HepG2 (cell line): ENCODE measurements around the gene DDR2. TPM values are rescaled to one million over a fixed set of nuclear protein-coding genes. Genes with fewer than 3 reads are reported as not detected.

Source experiments
- ATAC-seq: fragments of 200-7000 bp; cut with Tn5 transposase; 3 replicates; pipeline ENCODE4 v1.9.1; 2020; ENCODE audit warnings: mild to moderate bottlenecking, moderate library complexity
- BruUV-seq: library from RNA; stranded (reverse); fragments of 400-500 nt; replicated peaks from 2 replicates; lab custom pipeline; 2021; lab: Mats Ljungman, UMichigan
- CTCF ChIA-PET: fragments of 300-600 bp; formaldehyde crosslinking; extraction: SDS; loops from one replicate; lab custom pipeline; 2021; ENCODE audit warnings: low total read pairs, inconsistent platforms, low intra/inter-chr PET ratio; lab: Yijun Ruan, JAX
- POLR2A ChIA-PET: fragments of 350-600 bp; sonication (Branson Sonifier 250); formaldehyde crosslinking; loops from one replicate; lab custom pipeline; 2020; ENCODE audit warnings: antibody characterized with exemption, inconsistent platforms; lab: Yijun Ruan, JAX
- DNase-seq: peaks from one replicate; pipeline ENCODE4 v3.0.0-alpha.2; 2015; ENCODE audit warnings: low spot score
- FAIRE-seq: peaks from 3 replicates; lab custom pipeline; 2011; peaks lifted over from hg19 to GRCh38; lab: Jason Lieb, UNC
- H2AFZ ChIP-seq: one replicate; pipeline ENCODE4 v1.6.1; 2011; ENCODE audit warnings: low read length, inconsistent platforms
- H3K27ac ChIP-seq: fragments of 300-600 bp; 3 replicates; pipeline ENCODE4 v1.8.0; 2011; ENCODE audit warnings: mixed run types, mild to moderate bottlenecking, mixed read lengths, low read length, inconsistent platforms; ENCODE audit not compliant: insufficient read depth; ENCODE audit errors: extremely low read length
- H3K27me3 ChIP-seq, 2 experiments: fragments of 200-600 bp in 1 of 2; 2 replicates in 1 of 2; 3 replicates in 1 of 2; pipeline versions ENCODE4 v1.6.0 to v1.8.0; 2011; ENCODE audit warnings: low read length in 2 of 2, mild to moderate bottlenecking in 2 of 2, moderate library complexity in 2 of 2, inconsistent platforms in 1 of 2; ENCODE audit not compliant: insufficient read depth in 2 of 2, control insufficient read depth in 1 of 2
- H3K36me3 ChIP-seq, 2 experiments: fragments of 200-600 bp in 1 of 2; replicated peaks in 1 of 2; 2 replicates in 1 of 2; 3 replicates in 1 of 2; pipeline versions ENCODE4 v1.5.1 to v1.8.0; 2011; ENCODE audit warnings: low read length in 2 of 2, inconsistent platforms in 1 of 2; ENCODE audit not compliant: insufficient read depth in 2 of 2, control insufficient read depth in 1 of 2
- H3K4me1 ChIP-seq: 2 replicates; pipeline ENCODE4 v1.5.1; 2012; ENCODE audit warnings: low read length, inconsistent platforms; ENCODE audit not compliant: insufficient read depth
- H3K4me2 ChIP-seq: 2 replicates; pipeline ENCODE4 v1.6.0; 2011; ENCODE audit warnings: low read depth, low read length, inconsistent platforms
- H3K4me3 ChIP-seq, 3 experiments: fragments of 200-600 bp in 1 of 3; sonication (generic), shearing (Covaris generic) in 1 of 3; replicated peaks in 1 of 3; 2 replicates each; pipeline ENCODE4 v1.5.1; 2011 to 2016; ENCODE audit warnings: low read length in 3 of 3, inconsistent platforms in 2 of 3, low read depth in 2 of 3, mild to moderate bottlenecking in 2 of 3, control low read depth in 1 of 3, mixed read lengths in 1 of 3; ENCODE audit not compliant: insufficient read depth in 1 of 3
- H3K79me2 ChIP-seq: one replicate; pipeline ENCODE4 v1.6.1; 2011; ENCODE audit warnings: low read length, inconsistent platforms; ENCODE audit not compliant: insufficient read depth
- H3K9ac ChIP-seq: 2 replicates; pipeline ENCODE4 v1.6.0; 2011; ENCODE audit warnings: mild to moderate bottlenecking, low read depth, low read length, inconsistent platforms; ENCODE audit not compliant: insufficient read depth
- H3K9me3 ChIP-seq: 2 replicates; pipeline ENCODE4 v1.5.1; 2012; ENCODE audit warnings: mild to moderate bottlenecking, low read length
- H4K20me1 ChIP-seq: 2 replicates; pipeline ENCODE4 v1.6.0; 2011; ENCODE audit warnings: inconsistent platforms, mild to moderate bottlenecking, low read length, moderate library complexity; ENCODE audit not compliant: insufficient read depth
- DMTF1 ChIP-seq: sonication (generic); formaldehyde crosslinking; IDR thresholded peaks from 2 replicates; pipeline ENCODE4 v1.4.0; 2020; ENCODE audit warnings: mild to moderate bottlenecking, missing genetic modification reagents
- FUBP1 ChIP-seq: sonication (generic); formaldehyde crosslinking; IDR thresholded peaks from 2 replicates; pipeline ENCODE4 v1.5.1; 2020; ENCODE audit warnings: missing genetic modification reagents, mild to moderate bottlenecking, borderline replicate concordance
- JARID2 ChIP-seq: sonication (generic); formaldehyde crosslinking; IDR thresholded peaks from 2 replicates; pipeline ENCODE4 v1.8.1; 2023; ENCODE audit warnings: missing genetic modification reagents, inconsistent platforms; ENCODE audit not compliant: insufficient replicate concordance
- SP1 ChIP-seq, 2 experiments: fragments of 450-650 bp in 1 of 2; sonication (generic) in 1 of 2; formaldehyde crosslinking in 1 of 2; IDR thresholded peaks; 2 replicates each; pipeline versions ENCODE4 v1.4.0 to v1.6.1; 2016 to 2020; ENCODE audit warnings: missing genetic modification reagents in 1 of 2
- U2AF2 ChIP-seq: fragments of 200-400 bp; formaldehyde crosslinking; IDR thresholded peaks from 2 replicates; pipeline ENCODE4 v1.6.1; 2017; ENCODE audit warnings: low read depth, mild to moderate bottlenecking, low read length
- ZMAT3 ChIP-seq: sonication (generic); formaldehyde crosslinking; conservative IDR thresholded peaks from 2 replicates; pipeline ENCODE4 v1.7.0; 2021; ENCODE audit warnings: missing genetic modification reagents
- WGBS: methylation state at CpG from one replicate; pipeline ENCODE4 v1.1.6; 2017; ENCODE audit warnings: low lambda C conversion rate; 5-methylcytosine and 5-hydroxymethylcytosine counted together
- in situ Hi-C: cut with HindIII; loops from 2 replicates; pipeline ENCODE4 v1.10.0; 2017; ENCODE audit warnings: low pct_unique_long_range_greater_than_20kb; ENCODE audit not compliant: extremely low pct_ligation_motif_present
- intact Hi-C: fragments of 100-400 bp; cut with micrococcal nuclease; formaldehyde crosslinking; loops from one replicate; pipeline ENCODE4 v1.10.0; 2022; ENCODE audit not compliant: unreplicated experiment
- polyA plus RNA-seq, 8 experiments: library from polyadenylated mRNA; depleted of rRNA in 3 of 8; stranded (reverse) in 7 of 8; unstranded in 1 of 8; fragments of >200 nt; fragmentation: Illumina TruSeq in 4 of 8; extraction: Trizol in 4 of 8; gene quantifications; 2 replicates each; pipeline versions ENCODE4 v1.2.1 to v1.2.3, GENCODE V29; 2011 to 2016; ENCODE audit warnings: low read depth in 4 of 8, missing spikeins in 1 of 8, mixed read lengths in 1 of 8; ENCODE audit not compliant: insufficient read depth in 1 of 8
- total RNA-seq, 5 experiments: library from RNA; depleted of rRNA; stranded (reverse); fragments of >200 nt; fragmentation: Illumina TruSeq; extraction: Trizol; gene quantifications; 2 replicates each; pipeline ENCODE4 v1.2.3, GENCODE V29; 2016; ENCODE audit warnings: low read depth in 1 of 5

The DDR2 gene
- total and polyA plus RNA-seq, 2 of the 13 experiments (the other 11 are each of a cell fraction or from before 2014, with no cell fraction given) = 0.36 to 0.38 TPM

GRCh38 chr1:162654915-162655620 is 22.8 kb downstream of the DDR2 start:
- ATAC-seq = no peak
- H4K20me1 ChIP-seq = no peaks in the 10 kb centered on the region
- intact Hi-C loops = no loop called here
- no peak overlapping the region for H3K27ac ChIP-seq
- no peak for DNase-seq
- ChIA-PET CTCF (no interaction called here), POLR2A (no interaction called here)
- H3K79me2 ChIP-seq = no peaks in the 10 kb centered on the region
- H3K4me1 ChIP-seq = no peaks in the 10 kb centered on the region
- H3K9ac ChIP-seq = no peak overlapping the region
- no peaks in the 10 kb centered on the region for H3K36me3 ChIP-seq
- 88% methylated on average over 5 of the region's 5 CpGs for WGBS
- in situ Hi-C loops = no loop called here
- no peak for TF ChIP-seq SP1 (IDR thresholded peaks at IDR 0.05)
- no peak for TF ChIP-seq SP1 (CRISPR knock-in tag; IDR thresholded peaks at IDR 0.05)
- no peak for TF ChIP-seq JARID2 (CRISPR knock-in tag)
- TF ChIP-seq U2AF2 = no peak
- no peak for TF ChIP-seq FUBP1
- no peak for TF ChIP-seq ZMAT3 (CRISPR knock-in tag)
- TF ChIP-seq DMTF1 (CRISPR knock-in tag) = no peak
- no TSS peak for BruUV-seq
- FAIRE-seq = no peak
- H3K4me3 ChIP-seq = no peak overlapping the region
- no peak overlapping the region for H3K4me2 ChIP-seq
- no peak overlapping the region for H2AFZ ChIP-seq
- no peaks in the 10 kb centered on the region for H3K9me3 ChIP-seq
- no peaks in the 10 kb centered on the region for H3K27me3 ChIP-seq
